ENCODE results near the gene PLXNB2.

DNA sequence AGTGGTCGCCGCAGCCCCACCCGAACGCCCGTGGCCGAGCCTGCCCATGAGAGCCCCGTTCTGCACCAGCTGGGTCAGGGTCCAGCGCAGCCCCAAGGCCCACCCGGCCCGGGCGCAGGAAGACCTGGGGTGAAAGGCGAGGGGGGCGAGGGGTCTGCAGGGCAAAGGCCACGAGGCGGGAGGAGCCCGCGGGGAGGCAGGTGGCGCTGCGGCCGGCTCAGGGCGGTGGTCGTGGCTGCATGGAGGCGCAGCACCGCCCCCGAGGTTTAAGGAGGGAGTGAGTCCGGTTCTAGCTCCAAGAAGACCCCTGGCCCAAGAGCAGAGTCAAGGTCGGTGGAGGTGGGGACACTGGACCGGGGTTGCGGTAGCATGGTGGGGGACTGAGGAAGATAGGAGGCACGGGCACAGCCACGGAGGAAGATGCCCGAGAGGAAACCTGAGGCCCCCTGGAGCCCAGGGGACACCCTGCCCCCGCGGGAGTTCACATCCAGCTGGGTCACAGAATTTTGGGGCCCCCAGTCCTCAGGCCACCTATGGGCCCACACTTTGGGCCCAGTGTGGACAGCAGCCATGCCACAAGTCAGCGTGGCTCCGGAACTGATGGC lies 55.9 kb downstream of the PLXNB2 start:
- TF ChIP-seq, protein P1, sequence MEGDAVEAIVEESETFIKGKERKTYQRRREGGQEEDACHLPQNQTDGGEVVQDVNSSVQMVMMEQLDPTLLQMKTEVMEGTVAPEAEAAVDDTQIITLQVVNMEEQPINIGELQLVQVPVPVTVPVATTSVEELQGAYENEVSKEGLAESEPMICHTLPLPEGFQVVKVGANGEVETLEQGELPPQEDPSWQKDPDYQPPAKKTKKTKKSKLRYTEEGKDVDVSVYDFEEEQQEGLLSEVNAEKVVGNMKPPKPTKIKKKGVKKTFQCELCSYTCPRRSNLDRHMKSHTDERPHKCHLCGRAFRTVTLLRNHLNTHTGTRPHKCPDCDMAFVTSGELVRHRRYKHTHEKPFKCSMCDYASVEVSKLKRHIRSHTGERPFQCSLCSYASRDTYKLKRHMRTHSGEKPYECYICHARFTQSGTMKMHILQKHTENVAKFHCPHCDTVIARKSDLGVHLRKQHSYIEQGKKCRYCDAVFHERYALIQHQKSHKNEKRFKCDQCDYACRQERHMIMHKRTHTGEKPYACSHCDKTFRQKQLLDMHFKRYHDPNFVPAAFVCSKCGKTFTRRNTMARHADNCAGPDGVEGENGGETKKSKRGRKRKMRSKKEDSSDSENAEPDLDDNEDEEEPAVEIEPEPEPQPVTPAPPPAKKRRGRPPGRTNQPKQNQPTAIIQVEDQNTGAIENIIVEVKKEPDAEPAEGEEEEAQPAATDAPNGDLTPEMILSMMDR (conservative IDR thresholded peaks at IDR 0.05): no peak
- no peak for TF ChIP-seq EZH2 (IDR thresholded peaks at IDR 0.05; ENCODE audit: low read depth)
